HepG2 (cell line): ENCODE data around the gene DESI2. TPM values are rescaled to one million over a fixed set of nuclear protein-coding genes. Genes with fewer than 3 reads are reported as not detected.

ENCODE experiments used
- ATAC-seq: fragments of 200-7000 bp; cut with Tn5 transposase; 3 replicates; pipeline ENCODE4 v1.9.1; 2020; ENCODE audit warnings: mild to moderate bottlenecking, moderate library complexity
- BruUV-seq: library from RNA; stranded (reverse); fragments of 400-500 nt; replicated peaks from 2 replicates; lab custom pipeline; 2021; lab: Mats Ljungman, UMichigan
- CTCF ChIA-PET: fragments of 300-600 bp; formaldehyde crosslinking; extraction: SDS; loops from one replicate; lab custom pipeline; 2021; ENCODE audit warnings: low total read pairs, inconsistent platforms, low intra/inter-chr PET ratio; lab: Yijun Ruan, JAX
- POLR2A ChIA-PET: fragments of 350-600 bp; sonication (Branson Sonifier 250); formaldehyde crosslinking; loops from one replicate; lab custom pipeline; 2020; ENCODE audit warnings: antibody characterized with exemption, inconsistent platforms; lab: Yijun Ruan, JAX
- DNase-seq: peaks from one replicate; pipeline ENCODE4 v3.0.0-alpha.2; 2015; ENCODE audit warnings: low spot score
- FAIRE-seq: peaks from 3 replicates; lab custom pipeline; 2011; peaks lifted over from hg19 to GRCh38; lab: Jason Lieb, UNC
- H2AFZ ChIP-seq: one replicate; pipeline ENCODE4 v1.6.1; 2011; ENCODE audit warnings: low read length, inconsistent platforms
- H3K27ac ChIP-seq: fragments of 300-600 bp; 3 replicates; pipeline ENCODE4 v1.8.0; 2011; ENCODE audit warnings: mixed run types, mild to moderate bottlenecking, mixed read lengths, low read length, inconsistent platforms; ENCODE audit not compliant: insufficient read depth; ENCODE audit errors: extremely low read length
- H3K27me3 ChIP-seq, 2 experiments: fragments of 200-600 bp in 1 of 2; 2 replicates in 1 of 2; 3 replicates in 1 of 2; pipeline versions ENCODE4 v1.6.0 to v1.8.0; 2011; ENCODE audit warnings: low read length in 2 of 2, mild to moderate bottlenecking in 2 of 2, moderate library complexity in 2 of 2, inconsistent platforms in 1 of 2; ENCODE audit not compliant: insufficient read depth in 2 of 2, control insufficient read depth in 1 of 2
- H3K36me3 ChIP-seq, 2 experiments: fragments of 200-600 bp in 1 of 2; replicated peaks in 1 of 2; 2 replicates in 1 of 2; 3 replicates in 1 of 2; pipeline versions ENCODE4 v1.5.1 to v1.8.0; 2011; ENCODE audit warnings: low read length in 2 of 2, inconsistent platforms in 1 of 2; ENCODE audit not compliant: insufficient read depth in 2 of 2, control insufficient read depth in 1 of 2
- H3K4me1 ChIP-seq: 2 replicates; pipeline ENCODE4 v1.5.1; 2012; ENCODE audit warnings: low read length, inconsistent platforms; ENCODE audit not compliant: insufficient read depth
- H3K4me2 ChIP-seq: 2 replicates; pipeline ENCODE4 v1.6.0; 2011; ENCODE audit warnings: low read depth, low read length, inconsistent platforms
- H3K4me3 ChIP-seq, 3 experiments: fragments of 200-600 bp in 1 of 3; sonication (generic), shearing (Covaris generic) in 1 of 3; replicated peaks in 1 of 3; 2 replicates each; pipeline ENCODE4 v1.5.1; 2011 to 2016; ENCODE audit warnings: low read length in 3 of 3, inconsistent platforms in 2 of 3, low read depth in 2 of 3, mild to moderate bottlenecking in 2 of 3, control low read depth in 1 of 3, mixed read lengths in 1 of 3; ENCODE audit not compliant: insufficient read depth in 1 of 3
- H3K79me2 ChIP-seq: one replicate; pipeline ENCODE4 v1.6.1; 2011; ENCODE audit warnings: low read length, inconsistent platforms; ENCODE audit not compliant: insufficient read depth
- H3K9ac ChIP-seq: 2 replicates; pipeline ENCODE4 v1.6.0; 2011; ENCODE audit warnings: mild to moderate bottlenecking, low read depth, low read length, inconsistent platforms; ENCODE audit not compliant: insufficient read depth
- H3K9me3 ChIP-seq: 2 replicates; pipeline ENCODE4 v1.5.1; 2012; ENCODE audit warnings: mild to moderate bottlenecking, low read length
- H4K20me1 ChIP-seq: 2 replicates; pipeline ENCODE4 v1.6.0; 2011; ENCODE audit warnings: inconsistent platforms, mild to moderate bottlenecking, low read length, moderate library complexity; ENCODE audit not compliant: insufficient read depth
- CTCF ChIP-seq: sonication (generic); formaldehyde crosslinking; IDR thresholded peaks from 2 replicates; pipeline ENCODE4 v1.5.0; 2020; ENCODE audit warnings: mild to moderate bottlenecking, missing genetic modification reagents, moderate library complexity
- EHMT2 ChIP-seq: fragments of 200-600 bp; sonication (generic); IDR thresholded peaks from 2 replicates; pipeline ENCODE4 v1.7.0; 2017; ENCODE audit warnings: antibody characterized with exemption, low read depth, low read length, borderline replicate concordance
- GATAD1 ChIP-seq: IDR thresholded peaks from 2 replicates; pipeline ENCODE4 v1.6.1; 2016; ENCODE audit warnings: missing genetic modification reagents, missing compliant biosample characterization
- GMEB1 ChIP-seq: sonication (generic); formaldehyde crosslinking; IDR thresholded peaks from 2 replicates; pipeline ENCODE4 v1.5.1; 2020; ENCODE audit warnings: missing genetic modification reagents, mild to moderate bottlenecking, borderline replicate concordance
- HBP1 ChIP-seq: IDR thresholded peaks from 2 replicates; pipeline ENCODE4 v1.6.1; 2016; ENCODE audit warnings: low read depth, control low read depth
- HDAC1 ChIP-seq: sonication (generic); formaldehyde crosslinking; IDR thresholded peaks from 2 replicates; pipeline ENCODE4 v1.5.1; 2020; ENCODE audit warnings: mild to moderate bottlenecking, missing genetic modification reagents
- RAD21 ChIP-seq: fragments of 450-650 bp; formaldehyde crosslinking; IDR thresholded peaks from 2 replicates; pipeline ENCODE4 v1.5.0; 2020; ENCODE audit warnings: mild to moderate bottlenecking
- SMC3 ChIP-seq: IDR thresholded peaks from 2 replicates; pipeline ENCODE4 v1.6.1; 2011; ENCODE audit warnings: low read length, improper control_type of control experiment
- SMYD3 ChIP-seq: sonication (generic); formaldehyde crosslinking; IDR thresholded peaks from 2 replicates; pipeline ENCODE4 v1.8.1; 2023; ENCODE audit warnings: mild to moderate bottlenecking, missing genetic modification reagents
- STAG1 ChIP-seq: sonication (generic); formaldehyde crosslinking; IDR thresholded peaks from 2 replicates; pipeline ENCODE4 v1.4.0; 2020; ENCODE audit warnings: missing genetic modification reagents
- TEAD3 ChIP-seq: optimal IDR thresholded peaks from 2 replicates; pipeline ENCODE3; 2016; ENCODE audit warnings: borderline replicate concordance
- ZNF121 ChIP-seq: sonication (generic); formaldehyde crosslinking; IDR thresholded peaks from 2 replicates; pipeline ENCODE4 v1.5.0; 2020; ENCODE audit warnings: mild to moderate bottlenecking, missing genetic modification reagents
- ZNF20 ChIP-seq: sonication (generic); formaldehyde crosslinking; IDR thresholded peaks from 2 replicates; pipeline ENCODE4 v1.4.0; 2020; ENCODE audit warnings: mild to moderate bottlenecking, moderate library complexity, missing genetic modification reagents
- ZNF256 ChIP-seq: sonication (generic); formaldehyde crosslinking; conservative IDR thresholded peaks from 2 replicates; pipeline ENCODE4 v1.4.0; 2020; ENCODE audit warnings: missing genetic modification reagents
- ZNF362 ChIP-seq: sonication (generic); formaldehyde crosslinking; IDR thresholded peaks from 2 replicates; pipeline ENCODE4 v1.4.0; 2020; ENCODE audit warnings: missing genetic modification reagents, mild to moderate bottlenecking, borderline replicate concordance
- ZNF670 ChIP-seq: sonication (generic); formaldehyde crosslinking; IDR thresholded peaks from 2 replicates; pipeline ENCODE4 v1.8.0; 2022; ENCODE audit warnings: mild to moderate bottlenecking, missing genetic modification reagents, borderline replicate concordance
- in situ Hi-C: cut with HindIII; loops from 2 replicates; pipeline ENCODE4 v1.10.0; 2017; ENCODE audit warnings: low pct_unique_long_range_greater_than_20kb; ENCODE audit not compliant: extremely low pct_ligation_motif_present
- intact Hi-C: fragments of 100-400 bp; cut with micrococcal nuclease; formaldehyde crosslinking; loops from one replicate; pipeline ENCODE4 v1.10.0; 2022; ENCODE audit not compliant: unreplicated experiment
- polyA plus RNA-seq, 8 experiments: library from polyadenylated mRNA; depleted of rRNA in 3 of 8; stranded (reverse) in 7 of 8; unstranded in 1 of 8; fragments of >200 nt; fragmentation: Illumina TruSeq in 4 of 8; extraction: Trizol in 4 of 8; gene quantifications; 2 replicates each; pipeline versions ENCODE4 v1.2.1 to v1.2.3, GENCODE V29; 2011 to 2016; ENCODE audit warnings: low read depth in 4 of 8, missing spikeins in 1 of 8, mixed read lengths in 1 of 8; ENCODE audit not compliant: insufficient read depth in 1 of 8
- total RNA-seq, 5 experiments: library from RNA; depleted of rRNA; stranded (reverse); fragments of >200 nt; fragmentation: Illumina TruSeq; extraction: Trizol; gene quantifications; 2 replicates each; pipeline ENCODE4 v1.2.3, GENCODE V29; 2016; ENCODE audit warnings: low read depth in 1 of 5

DESI2 gene
- total and polyA plus RNA-seq, 2 of the 13 experiments (the other 11 are each of a cell fraction or from before 2014, with no cell fraction given) = 23.1 to 42.2 TPM

GRCh38 chr1:244652623-244653438 is at the start of gene DESI2 (continued):
- TF ChIP-seq GMEB1 (CRISPR knock-in tag) (peak; percentile 78; the same call in 1 of the 2 replicates), EHMT2 (no peak), TEAD3 (CRISPR knock-in tag) (peak; percentile 71), HDAC1 (CRISPR knock-in tag) (peak; percentile 48; the same call in 1 of the 2 replicates), HBP1 (CRISPR knock-in tag) (peak; percentile 49; the same call in 1 of the 2 replicates), ZNF20 (CRISPR knock-in tag) (0 out of 2 replicates have a peak, but pooled peaks have one; percentile 57), ZNF670 (peak; percentile 68; the same call in 1 of the 2 replicates), SMYD3 (peak; percentile 29; the same call in 1 of the 2 replicates)

- Histone ChIP-seq H3K4me3 (no peak overlapping the region), H3K27me3 (peaks cover 0 to 13% of the 10 kb centered on the region in 2 experiments; a peak in 1 of 5 replicates), H4K20me1 (no peaks in the 10 kb centered on the region), H3K4me2 (no peak overlapping the region), H3K36me3 (no peaks in the 10 kb centered on the region), H3K9ac (no peak overlapping the region), H3K27ac (no peak overlapping the region), H3K9me3 (no peaks in the 10 kb centered on the region), H3K79me2 (no peaks in the 10 kb centered on the region), H3K4me1 (no peaks in the 10 kb centered on the region), H2AFZ (no peak overlapping the region)
- intact Hi-C loops (loop anchor here (1.0 to 5.0 kb wide), 3 partner anchors 49 to 439 kb away; partner anchors contain the start of gene DESI2), in situ Hi-C loops (loop anchor here (5.0 to 25.0 kb wide), 2 partner anchors 194 to 434 kb away; no protein-coding TSS in a partner anchor)
- BruUV-seq = no TSS peak
- ChIA-PET POLR2A (no interaction called here), CTCF (interaction anchor here (1.7 to 3.5 kb wide), 2 partner anchors 50 to 194 kb away, joined by 7 to 45 read pairs; partner anchors contain the start of gene DESI2)
- ATAC-seq (no peak), DNase-seq (peak; percentile 7), FAIRE-seq (peak; percentile 57)
- TF ChIP-seq STAG1 (CRISPR knock-in tag) = peak; percentile 72
- no peak for TF ChIP-seq ZNF256 (CRISPR knock-in tag)
- TF ChIP-seq CTCF (CRISPR knock-in tag) = peak; percentile 65
- TF ChIP-seq ZNF121 = peak; percentile 34; the same call in 1 of the 2 replicates
- TF ChIP-seq SMC3 = peak; percentile 71
- peak; percentile 10; the same call in 1 of the 2 replicates for TF ChIP-seq RAD21 (CRISPR knock-in tag)
- TF ChIP-seq ZNF362 (CRISPR knock-in tag) = peak; percentile 58; the same call in 1 of the 2 replicates
- no peak for TF ChIP-seq GATAD1 (CRISPR knock-in tag)
Measured at GRCh38 chr1:244603498-244603897, 49.4 kb upstream of the DESI2 start.
